NCI-H2227 (cell line): ENCODE measurements around the gene ROR1.

ENCODE experiments used
- DNase-seq: peaks from one replicate; lab custom pipeline; 2025; ENCODE audit not compliant: unreplicated experiment; lab: John Stamatoyannopoulos, UW

Gene ROR1

DNA sequence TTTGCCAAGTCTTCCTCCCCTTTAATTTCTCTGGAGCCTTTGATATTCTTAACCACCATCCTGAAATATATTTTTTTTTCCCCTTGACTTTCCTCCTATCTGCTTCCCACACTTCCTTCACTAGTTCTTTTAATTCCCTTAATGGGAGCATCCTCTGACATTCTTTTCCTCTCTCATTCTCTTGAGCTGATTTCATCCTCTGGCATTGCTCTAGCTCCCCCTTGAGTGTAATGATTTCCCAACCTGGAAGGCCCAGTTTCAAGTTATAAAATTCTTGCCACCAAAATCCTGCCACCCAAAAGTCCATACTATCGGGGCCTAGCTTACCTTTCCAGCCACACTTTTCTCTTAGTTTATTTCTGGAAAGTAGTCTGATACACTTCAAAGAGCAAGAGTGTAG lies 390.2 kb downstream of the ROR1 start:
- no peak for DNase-seq

DNA sequence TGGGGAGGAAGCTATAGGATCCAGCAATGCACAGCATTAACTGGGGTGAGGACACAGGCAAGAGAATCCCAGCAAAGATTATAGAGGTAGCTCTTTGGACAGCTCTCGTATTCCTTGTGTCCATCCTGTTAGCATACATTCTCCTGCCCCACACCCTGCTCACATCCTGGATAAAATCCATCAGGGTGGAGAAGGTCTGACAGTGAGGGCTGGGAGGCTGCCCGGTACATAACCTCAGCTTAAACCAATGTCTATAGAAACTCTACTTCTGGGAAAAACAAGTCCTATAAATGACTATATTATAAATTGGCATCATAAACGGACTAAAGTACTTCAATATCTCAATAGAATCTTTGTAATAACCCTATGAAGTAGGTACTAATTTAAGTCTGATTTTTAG lies 392.8 kb downstream of the ROR1 start:
- DNase-seq: no peak

DNA sequence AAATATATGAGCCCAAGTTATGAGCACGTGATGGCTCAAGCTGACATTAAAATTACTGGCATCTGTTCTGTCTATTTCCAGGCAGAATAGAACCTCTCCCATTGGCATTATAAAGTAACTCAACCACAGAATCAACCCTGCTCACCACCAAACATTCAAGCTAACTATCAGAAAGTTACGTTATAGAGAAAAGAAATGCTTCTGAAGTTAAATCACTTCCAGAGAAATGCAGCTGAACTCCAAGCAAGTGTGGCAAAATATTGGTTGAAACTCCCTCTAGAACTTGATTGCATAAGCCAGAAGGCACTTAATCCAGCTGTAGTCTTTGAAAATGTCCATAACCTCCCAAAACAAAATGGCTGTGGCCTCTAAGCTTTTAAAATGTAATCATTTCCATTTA lies 393.4 kb downstream of the ROR1 start:
- DNase-seq: no peak

DNA sequence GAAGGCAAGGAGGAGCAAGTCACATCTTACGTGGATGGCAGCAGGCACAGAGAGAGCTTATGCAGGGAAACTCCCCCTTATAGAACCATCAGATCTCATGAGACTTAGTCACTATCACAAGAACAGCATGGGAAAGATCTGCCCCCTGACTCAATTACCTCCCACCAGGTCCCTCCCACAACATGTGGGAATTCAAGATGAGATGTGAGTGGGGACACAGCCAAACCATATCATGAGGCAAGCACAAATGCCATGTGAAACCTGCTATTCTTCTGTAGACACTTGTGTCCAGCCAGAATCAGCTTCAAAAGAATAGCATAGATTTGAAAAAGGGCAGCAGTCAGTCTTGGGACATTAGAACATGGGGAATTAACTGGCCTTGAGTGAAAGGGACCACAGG lies 397.4 kb downstream of the ROR1 start:
- no peak for DNase-seq

DNA sequence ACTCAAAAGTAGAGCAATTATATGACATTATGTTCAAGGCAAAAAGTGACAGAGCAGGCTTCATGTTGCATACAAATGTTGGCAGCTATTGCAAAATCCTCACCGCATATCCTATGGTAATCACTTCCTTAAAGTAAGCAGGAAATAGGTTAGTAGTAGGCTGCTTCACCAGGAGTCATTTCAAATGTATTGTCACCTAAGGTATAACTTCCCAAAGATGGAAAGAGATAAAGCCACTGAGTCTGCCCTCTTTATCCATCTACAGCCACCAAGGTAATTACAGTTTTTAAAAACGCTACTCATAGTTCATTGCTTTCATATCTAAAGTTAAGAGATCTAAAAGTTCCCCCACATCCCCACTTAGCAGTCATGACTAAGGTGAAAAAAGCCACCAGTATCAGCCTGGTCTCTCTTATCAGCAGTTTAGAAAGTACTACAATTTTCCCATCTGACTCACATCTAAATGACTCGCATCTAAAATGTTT lies 398.0 kb downstream of the ROR1 start:
- no peak for DNase-seq

DNA sequence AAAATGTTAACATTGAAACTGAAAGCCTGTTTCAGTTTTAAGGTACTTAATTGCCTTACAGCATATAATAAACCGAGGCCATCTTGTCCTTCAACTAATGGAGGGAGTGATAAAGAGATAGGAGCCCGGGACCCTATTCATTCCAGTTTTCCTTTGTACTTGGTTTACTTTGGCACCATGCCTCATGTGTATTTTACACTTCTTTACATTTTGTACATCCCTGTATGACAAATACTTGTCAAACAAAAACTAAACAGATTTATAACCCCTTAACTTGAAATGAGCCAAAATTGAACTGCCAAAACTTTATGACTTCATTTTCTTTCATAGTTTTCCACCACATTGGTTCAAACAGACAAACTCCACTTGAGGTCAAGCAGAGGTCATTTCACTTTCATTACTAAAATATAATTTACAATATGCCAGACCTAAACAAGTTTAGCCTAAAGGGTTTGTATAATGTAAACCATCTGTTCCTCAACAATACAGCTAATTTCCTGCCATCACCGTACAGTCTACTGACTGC lies 398.7 kb downstream of the ROR1 start:
- no peak for DNase-seq

DNA sequence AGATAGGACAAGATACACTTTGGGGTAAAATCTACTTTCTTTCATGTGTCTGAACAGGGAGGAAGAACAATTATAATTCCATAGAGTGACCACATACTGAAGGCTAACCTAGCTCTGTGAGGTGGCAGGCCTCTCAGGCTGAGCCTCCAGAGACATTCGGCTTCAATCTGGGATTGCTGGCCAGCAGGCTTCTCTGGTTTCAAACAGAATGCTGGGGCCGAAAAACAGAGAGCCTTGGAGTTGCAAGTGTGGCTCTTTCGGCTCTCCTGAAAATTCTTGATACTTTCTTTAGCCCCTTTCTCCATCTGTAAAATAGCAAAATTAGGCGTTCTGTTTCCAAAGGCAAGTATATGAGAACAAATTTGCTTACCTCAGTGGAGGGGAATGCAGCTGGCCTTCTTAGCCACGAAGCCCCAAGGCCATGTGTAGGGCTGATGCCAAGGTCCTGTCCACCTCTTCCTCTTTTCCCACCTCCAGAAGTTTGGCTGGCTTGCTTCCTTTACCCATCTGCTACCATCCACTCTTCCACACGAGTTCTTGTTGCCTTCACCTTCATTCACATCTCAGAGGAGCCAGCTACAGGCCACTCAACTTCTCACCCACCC lies 399.6 kb downstream of the ROR1 start:
- DNase-seq: no peak

DNA sequence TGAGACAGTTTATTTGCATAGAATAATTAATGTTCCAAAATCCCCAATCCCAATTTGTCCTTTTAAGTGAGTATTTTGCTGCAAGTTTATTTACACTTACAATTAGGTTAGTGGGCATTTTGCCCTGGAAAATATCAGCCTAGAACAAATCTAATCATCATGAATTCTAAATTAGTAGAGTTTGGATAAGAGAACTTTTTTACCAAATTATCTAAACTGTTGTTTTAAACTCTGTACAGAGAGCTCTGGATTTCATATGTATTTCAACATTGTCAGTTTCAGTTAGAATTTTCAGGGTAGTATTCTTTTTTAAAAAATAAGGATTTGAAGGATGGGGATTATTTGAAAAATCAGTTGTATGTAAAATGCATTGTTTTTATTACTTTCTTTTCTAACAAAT lies 401.8 kb downstream of the ROR1 start:
- DNase-seq: no peak

DNA sequence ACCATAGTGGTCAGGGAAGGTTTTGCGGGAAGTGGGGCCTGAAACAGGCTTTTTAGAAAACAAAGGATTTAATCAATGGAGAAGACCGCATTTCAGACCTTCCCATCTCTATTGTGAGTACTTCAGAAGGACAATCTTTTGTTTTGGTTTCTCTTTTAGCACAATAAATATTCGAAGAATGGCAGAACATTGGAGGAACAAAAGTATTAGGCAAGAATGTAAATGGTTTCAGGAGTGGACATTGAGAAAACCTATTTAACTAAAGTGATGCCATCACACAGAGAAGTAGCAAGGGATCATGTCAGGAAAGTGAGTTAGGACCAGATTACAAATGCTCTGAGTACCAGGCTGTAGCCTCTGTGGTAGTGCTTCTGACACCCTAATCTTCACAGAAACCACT lies 402.8 kb downstream of the ROR1 start:
- no peak for DNase-seq

DNA sequence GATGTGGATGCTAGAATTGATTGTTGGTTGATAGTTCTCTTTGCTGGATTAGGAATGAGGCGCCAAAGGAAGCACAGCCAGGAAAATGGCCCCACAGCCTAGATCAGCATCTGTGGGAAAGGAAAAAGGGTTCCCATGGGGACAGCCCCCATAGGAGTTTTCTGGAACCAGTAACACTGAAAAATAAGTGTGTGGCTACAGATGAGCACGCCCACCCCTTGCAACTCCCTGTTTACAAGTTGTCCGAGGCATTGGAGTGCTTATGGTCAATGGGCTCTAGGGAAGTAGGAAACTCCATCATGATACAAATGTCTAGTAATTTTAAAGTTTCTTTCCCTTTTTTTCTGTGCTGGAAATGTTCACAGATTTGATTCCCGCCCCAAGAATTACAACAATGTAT lies 405.8 kb downstream of the ROR1 start:
- DNase-seq: no peak

DNA sequence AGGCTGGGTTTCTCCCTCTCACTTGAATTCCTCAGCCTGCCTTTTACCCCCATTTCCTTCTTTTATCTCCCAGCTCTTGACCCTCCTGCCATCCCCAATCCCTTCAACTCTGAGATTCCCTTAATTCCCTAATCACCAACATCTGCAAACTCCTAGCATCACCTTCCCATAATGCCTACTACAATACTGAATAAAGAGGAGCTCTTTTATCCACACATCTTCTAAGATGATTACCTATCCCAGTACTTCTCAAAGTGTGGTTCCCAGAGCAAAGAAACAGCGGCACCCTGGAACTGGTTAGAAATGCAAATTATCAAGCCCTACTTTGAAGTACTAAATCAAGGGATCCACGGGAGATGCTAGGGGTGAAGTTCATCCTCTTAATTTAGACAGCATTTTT lies 408.4 kb downstream of the ROR1 start:
- DNase-seq: no peak

DNA sequence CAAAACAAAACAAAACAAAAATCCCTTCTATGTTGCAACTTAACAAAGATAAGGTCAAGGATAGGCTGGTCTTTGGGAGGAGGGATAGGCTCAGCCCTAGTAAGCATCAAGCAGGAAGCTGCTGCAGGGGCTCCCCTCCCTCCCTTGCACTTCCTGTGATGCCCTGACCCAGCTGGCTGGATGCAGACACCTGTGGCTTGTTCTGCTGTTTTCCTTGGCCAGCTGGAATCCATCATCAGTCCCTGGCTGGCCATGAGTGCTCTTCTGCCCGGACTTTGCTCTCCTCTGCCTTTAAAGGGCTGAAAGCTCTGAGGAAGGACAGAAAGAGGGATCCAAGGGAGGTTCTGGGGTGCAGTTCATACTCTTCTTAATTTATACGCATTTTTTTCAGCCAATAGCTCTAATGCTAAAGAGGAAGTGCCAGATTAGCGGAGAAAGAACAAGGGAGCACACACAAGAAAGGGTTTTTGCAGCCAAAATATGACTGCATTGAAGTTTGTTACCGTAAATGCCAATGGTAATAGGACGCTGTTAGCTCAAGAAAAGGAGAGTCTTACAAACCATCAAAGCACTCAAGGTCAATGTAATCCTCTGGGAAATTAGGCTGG lies 409.7 kb downstream of the ROR1 start:
- no peak for DNase-seq

DNA sequence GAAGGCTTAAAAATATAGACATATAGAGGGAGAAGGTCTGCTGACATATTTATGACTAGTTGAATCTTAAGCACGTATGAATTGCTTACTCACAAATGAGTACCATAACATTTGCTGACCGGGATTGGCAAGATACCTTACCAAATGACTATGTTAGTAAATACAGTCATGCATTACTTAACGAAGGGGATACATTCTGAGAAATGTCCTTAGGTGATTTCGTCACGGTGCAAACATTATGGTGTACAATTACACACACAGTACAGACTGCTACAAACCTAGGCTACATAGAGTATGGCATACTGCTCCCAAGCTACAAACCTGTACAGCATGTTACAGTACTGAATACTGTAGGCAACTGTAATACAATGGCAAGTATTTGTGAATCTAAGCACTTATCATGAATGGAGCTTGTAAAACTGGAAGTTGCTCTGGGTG lies 410.2 kb downstream of the ROR1 start:
- DNase-seq: no peak

DNA sequence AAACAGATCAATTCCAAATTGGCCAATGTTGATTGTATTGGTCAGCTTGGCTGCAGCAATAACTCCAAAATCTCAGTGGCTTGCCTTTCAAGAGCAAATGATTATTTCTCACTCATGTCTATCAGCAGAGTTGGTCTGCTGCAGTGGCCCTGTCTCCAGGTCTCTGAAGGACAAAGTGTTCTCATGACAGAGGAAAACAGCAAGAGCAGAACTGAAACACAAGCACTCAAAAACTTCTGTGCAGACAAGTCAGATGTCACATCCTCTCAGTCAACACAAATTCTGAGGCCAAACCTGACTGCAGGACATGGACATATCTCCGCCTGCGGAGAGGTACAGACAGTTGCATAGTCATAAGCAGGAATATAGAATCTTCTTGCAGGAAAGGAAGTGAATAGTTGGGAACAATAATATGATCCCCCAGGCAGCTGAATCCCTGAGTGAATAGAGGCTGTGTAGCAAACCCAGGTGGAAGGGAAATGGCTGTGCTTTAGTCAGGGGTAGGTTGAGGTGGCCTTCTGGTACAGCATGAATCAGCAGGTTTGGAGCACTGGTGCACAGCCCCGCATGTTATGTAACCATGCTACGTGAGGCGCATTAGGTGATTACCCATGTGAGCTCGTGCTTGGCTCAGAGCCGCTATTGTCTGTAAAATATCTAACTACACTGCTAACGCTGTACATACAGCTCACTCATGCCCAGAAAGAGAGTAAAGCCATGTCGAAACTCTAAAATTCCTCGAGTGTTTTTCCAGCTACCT lies 412.5 kb downstream of the ROR1 start:
- DNase-seq: no peak

DNA sequence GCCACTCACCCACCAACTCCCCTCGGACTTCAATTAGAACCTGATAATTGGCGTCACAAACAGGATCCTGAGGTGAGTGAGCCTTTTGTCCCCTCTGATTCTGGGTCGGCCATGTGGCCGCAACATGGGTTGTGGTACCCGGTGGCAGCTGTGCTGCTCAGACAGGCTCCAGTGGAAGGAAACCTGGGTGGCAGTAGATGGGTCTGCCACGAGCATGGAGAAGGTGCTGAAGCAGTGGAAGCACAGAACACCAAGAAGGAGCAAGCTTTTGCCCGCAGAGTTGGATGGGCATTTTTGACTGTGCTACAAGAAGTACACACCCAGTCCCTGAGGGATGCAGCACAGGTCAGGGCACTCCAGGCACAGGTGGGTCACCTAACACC lies 413.1 kb downstream of the ROR1 start:
- no peak for DNase-seq

DNA sequence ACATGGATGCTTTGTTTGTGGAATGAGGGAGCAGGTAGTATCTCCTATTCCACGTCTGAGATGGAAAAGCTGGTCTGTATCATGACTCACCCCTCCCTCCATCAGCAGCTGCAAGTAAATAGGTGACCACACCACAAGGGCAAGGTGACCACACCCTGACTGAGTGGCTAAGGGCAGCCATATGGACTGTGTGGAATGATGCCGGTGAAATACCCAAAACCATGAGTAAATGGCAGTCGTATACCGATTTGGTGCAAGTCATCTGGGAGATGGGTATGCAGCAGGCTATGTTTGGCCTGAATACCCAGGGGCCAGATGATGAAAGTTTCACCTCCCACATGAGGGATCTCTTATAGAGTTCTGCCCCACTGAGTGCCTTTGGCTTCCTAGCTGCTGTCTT lies 413.8 kb downstream of the ROR1 start:
- DNase-seq: no peak

DNA sequence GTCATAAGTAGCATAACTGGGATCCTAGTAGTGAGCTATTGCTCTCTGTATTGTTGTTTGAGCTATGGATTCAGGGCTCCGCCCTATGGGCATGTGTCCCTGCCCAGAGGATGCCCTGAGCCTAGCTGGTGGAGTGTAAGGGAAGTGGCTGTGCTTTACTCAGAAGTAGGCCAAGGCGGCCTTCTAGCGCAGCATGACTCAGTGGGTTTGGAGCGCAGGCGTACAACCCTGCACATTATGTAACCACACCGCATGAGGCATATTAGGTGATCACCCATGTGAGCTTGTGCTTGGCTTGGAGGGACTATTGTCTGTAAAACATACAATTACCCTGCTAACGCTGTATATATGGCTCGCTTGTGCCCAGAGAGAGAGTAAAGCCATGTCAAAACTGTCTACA lies 418.5 kb downstream of the ROR1 start:
- DNase-seq: no peak

DNA sequence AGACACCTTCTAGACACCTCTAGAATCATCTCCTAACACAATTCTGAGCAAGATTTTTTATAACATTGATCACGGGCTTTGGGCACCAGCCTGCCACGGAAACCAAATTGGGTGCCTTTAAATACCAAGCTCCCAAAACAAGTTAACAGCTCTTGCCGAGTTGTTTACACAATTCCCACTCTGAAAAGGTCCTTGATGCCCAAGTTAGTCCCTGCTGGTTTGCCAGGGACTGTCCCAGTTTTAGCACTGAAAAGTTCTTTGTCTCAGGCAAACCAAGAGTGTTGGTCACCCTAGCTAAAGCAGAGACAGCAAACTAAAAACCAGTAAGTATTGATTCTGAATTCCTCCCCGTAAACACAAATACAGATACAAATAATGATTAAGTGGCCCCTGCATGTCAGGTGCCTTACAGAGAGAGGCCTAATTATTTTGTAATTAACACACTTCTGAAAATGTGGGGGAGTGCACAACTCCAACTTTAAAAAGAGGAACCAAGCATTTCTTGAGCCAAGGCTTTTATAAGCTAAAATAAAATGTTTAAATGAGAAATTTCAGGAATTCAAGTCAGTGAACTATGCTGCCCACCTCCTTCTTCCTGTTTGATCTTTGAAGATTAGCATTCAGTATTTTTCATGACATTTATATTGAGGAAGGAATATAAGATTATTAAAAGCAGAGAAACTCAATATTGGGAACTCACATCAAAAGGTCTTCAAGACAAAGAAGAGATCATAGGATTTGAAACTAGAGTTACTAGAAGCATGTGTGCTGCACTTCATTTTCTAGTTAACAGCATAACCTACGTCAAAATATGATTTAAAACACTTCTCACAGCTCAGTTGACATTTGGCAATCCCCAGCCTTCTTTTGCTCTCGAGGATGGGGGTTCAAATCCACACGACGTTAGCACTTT lies 420.6 kb downstream of the ROR1 start:
- no peak for DNase-seq

DNA sequence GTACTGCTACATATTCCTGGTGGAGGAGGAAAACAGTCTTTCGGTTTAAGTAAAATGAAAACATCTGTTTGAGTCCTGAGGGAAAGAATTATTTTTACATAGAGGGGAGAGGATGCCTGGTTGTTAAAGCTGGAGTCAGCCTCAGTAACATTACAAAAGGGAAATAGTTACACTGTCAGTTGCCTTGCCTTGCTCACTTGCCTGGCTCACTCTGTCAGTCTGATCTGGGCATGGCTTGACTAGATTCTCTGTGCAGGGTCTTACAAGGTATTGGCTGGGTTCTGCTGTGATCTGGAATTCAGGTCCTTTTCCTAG lies 421.2 kb downstream of the ROR1 start:
- no peak for DNase-seq

DNA sequence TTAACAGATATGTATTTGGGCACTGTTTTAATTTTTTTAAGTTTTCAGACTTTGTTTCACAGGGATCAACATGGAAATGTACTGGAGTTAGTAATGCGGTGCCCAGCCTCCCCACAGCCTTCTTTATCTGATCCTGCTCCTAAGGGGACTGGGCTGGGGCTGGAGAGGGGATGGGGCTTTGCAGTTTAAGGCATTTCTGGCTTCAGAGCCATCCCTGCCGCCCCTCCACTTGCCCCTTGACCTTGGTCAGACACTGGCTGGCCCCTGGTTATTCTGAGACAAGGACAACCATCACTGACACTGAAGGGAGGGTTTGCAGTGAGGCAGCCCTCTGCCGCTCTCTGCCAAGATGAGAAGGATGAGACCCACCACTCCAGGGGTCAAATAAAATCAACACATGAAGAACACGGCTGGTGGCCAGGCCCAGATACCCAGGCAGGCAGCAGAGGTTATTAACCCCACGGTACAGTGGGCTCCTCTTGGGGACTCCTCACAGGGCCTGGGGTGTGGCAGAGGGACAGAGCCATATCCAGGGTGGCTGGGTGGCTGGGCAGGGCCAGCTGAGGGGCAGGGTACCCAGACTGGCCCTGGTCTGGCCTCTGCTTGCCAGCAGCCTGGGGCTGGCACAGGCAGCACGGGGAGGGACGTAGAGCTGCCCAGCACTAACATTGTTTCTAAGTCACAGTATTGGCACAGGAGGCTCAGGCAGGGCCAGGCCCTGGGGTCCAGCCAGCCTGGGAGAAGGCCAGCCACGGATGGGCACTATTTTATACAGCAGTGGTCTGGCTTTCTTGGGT lies 422.5 kb downstream of the ROR1 start:
- DNase-seq: no peak

DNA sequence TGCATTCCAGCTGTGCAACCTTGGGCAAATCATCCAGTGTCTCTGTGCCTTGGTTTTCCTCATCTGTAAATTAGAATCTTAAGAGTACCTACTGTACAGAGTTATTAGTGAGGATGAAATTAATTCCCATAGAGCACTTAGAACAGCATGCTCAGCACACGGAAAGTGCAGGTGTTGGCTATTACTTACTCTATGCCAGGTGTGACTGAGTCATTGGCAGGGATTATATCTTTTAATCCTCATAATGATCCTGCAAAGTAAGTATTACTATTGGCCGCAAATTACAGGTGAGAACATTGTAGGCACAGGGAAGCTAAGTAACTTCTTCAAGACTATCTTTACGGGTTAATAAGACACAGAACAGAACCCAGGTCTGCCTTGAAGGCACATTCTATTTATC lies 423.3 kb downstream of the ROR1 start:
- DNase-seq: no peak
